Measurements from ENCODE around the gene BTK.

BTK gene

DNA sequence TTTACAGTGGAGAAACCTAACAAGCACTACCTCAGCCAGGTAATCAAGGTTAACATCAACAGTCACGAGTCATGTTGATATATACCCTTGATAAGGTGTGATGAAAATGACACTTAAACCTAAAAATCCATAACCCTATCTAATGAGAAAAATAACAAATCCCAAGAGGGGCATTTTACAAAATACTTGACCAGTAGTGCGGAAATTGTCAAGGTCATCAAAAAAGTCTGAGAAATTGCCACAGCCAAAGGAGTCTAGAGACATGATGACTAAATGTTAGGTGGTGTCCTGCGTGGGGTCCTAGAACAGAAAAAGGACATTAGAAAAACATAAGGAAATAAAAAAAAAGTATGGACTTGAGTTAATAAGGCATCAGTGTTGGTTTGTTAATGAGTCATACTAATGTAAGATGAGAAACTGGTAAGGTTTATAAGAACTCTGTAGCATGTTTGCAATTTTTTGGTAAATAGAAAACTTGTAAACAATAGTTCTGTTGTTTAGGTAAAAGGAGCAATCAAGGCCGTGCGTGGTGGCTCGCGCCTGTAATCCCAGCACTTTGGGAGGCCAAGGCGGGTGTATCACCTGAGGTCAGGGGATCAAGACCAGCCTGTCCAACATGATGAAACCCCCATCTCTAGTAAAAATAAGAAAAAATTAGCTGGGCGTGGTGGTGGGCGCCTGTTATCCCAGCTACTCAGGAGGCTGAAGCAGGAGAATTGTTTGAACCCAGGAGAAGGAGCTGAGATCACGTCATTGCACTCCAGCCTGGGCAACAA lies 7.7 kb upstream of the BTK start:
- no peak for DNase-seq

DNA sequence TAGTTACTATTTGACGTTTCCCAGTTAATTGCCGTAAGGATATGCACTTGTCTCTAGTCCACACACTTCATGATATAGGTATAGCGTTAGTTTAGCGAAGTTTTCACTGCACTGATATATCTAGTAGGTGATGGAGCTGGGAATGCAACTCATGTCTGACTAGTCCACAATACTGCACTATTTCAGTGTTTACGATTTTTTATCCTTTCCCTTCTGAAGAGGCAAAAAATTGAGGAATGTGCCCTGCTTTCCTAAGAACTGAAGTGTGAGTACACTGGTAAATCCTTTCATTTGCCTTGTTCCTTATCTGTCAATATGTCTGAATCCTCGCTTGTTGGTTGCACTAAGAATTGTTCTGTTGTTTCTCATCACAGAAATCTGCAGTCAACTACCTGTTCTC lies 5.8 kb upstream of the BTK start:
- no peak for DNase-seq

DNA sequence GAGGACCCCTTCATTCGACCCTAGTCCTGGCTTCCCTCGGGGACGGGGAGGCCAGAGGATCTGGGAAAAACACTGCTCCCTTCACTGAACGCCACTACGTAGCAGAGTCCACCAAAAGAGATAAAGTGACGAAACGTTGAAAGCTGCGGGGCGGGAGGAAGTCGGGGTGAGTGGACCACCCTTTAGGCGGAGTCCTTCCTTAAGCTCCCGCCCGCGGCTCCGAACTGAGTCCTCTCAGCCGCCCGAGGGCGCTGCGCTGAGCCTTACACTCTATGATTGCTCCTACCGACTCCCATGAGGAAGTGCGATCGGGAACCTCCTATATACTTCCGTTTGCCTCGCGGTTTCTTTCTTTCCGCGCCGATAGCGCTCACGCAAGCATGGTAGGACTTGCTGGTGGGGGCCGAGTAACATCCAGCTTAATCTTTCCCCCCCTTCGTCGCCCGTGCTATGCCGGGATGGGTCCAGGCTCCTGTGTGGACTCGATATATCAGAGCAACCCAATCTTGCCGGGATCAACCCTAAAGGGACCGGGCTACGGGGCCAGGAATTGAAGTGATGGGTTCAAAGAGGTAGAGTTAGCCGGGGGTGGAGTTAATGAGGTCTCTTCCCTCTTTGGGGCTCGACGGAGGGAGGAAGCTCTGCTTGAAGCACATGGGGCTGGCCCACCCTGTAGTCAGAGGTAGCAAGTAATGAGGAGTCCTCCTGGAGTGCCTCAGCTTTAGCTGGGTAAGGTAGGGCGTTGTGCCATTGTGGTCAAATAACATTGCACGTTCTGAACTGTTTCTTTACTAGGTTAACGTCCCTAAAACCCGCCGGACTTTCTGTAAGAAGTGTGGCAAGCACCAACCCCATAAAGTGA lies 4.9 kb upstream of the BTK start, which contains the start of gene RPL36A:
RPL36A (plus strand) TSS at position 348 of the 862 bp plus-strand sequence; CDS start at position 381, 33 bp downstream.
- DNase-seq: peak; percentile 92

GRCh38 chrX:101388604-101389003 lies 2.6 kb upstream of the BTK start:
- no peak for DNase-seq

DNA sequence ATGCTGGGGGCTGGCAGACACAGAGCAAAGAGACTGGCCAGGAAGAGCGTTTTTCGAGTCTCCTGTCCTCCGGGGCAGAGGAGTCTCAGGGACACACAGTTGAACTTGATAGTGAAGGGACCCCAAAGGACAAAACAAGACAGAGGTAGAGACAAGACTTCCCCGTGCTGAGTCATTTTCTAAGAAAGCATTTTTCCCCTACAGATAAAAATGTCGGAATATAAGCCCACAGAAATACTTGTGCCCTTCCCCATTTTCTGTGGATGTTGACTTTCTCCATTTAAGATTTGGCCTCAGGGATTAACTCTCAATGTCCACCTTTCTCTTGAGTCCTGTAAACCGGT lies 523 bp upstream of the BTK start:
- no peak for DNase-seq

GRCh38 chrX:101385026-101385684 lies 836 bp downstream of the BTK start:
- DNase-seq: no peak

GRCh38 chrX:101383679-101384205 lies 2.2 kb downstream of the BTK start:
- DNase-seq: no peak

GRCh38 chrX:101377547-101377946 lies 8.4 kb downstream of the BTK start:
- no peak for DNase-seq

DNA sequence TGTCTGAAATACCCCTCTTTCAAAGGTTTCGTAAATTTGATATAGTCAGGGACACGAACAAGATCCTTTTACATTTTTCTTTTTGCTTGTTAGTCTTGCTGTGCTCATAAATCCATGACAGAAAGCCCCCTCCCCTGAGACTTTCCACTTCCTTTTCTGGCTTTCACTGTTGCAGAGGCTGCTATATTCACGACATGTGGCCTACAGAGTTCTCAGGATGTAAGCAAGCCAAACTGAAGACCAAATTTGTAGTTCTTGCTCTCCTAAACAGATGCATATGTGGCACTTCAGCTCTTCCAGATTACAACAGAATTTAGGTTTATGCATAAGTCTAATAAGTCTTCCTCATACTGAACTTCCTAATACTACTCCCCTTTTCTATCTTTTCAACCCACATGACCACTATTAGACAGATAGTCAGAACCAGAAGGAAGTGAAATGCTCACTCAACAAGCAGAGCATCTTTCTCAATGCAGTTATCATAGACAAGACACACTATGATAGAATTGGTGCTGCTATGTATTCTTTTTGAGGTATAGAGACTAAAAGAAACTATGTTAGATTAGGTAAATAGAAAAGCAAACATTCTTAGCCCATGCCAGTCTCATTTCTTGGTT lies 15.0 kb downstream of the BTK start:
- DNase-seq: no peak

DNA sequence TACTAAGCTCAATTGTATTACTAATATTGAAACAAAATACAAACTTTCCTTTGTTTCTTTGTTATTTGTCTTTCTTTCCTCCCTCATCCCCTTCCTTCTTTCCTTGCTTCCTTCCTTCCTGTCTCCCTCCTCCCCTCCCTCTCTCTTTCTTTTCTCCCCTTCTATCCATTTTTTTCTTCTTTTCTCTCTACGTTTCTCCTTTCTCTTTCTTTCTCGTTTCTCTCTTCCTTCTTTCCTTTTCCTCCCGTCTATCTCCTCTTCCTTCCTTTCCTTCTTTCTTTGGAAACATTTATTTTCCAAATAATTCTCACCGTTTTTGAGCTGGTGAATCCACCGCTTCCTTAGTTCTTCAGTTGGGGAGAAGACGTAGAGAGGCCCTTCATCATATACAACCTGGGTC lies 16.3 kb downstream of the BTK start:
- DNase-seq: no peak

- no peak for DNase-seq
These were observed 17.2 kb downstream of the BTK start for GRCh38 chrX:101368800-101369199.

DNA sequence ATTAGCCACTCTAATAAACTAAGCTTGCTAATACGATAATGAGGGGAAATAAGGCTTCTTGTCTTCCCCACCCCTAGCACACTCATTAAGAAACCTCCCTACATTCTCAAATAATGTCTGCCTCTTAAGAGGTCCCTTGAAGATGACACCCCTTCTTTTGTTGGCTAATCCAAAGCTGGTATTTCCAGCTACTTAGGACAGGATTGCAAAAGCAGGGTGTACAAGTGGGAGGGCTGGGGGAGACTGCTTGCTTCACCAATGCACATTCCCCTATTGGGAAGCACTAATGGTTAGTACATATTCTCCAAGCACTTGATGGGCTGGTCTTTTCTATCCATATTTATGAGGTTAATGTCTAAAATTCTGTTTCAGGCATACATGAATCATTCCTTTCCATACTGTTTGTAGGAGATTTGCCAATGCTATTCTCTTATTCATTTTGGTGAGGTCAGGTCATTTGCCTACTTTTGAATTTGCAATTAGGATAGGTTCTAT lies 20.6 kb downstream of the BTK start:
- no peak for DNase-seq

DNA sequence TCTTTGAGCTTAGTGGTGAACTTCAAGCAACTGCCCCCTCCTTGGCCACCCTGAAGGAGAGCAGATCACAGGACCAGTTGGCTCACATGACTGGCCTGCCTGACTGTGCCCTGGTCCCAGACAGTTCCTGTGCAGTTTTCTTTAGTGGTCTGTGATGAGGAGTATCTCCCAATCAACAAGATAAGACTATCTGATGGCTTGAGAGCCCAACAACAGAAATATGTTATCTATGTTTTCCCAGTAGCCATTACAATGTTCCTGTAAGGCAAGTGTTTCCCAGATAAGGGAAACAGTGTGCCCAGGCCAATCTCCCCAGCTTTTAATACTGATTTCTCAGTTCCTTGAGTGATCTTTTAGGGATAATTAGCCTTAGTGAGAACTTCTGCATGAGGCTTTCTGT lies 23.2 kb downstream of the BTK start:
- no peak for DNase-seq

GRCh38 chrX:101362116-101362515 lies 23.9 kb downstream of the BTK start:
- no peak for DNase-seq

DNA sequence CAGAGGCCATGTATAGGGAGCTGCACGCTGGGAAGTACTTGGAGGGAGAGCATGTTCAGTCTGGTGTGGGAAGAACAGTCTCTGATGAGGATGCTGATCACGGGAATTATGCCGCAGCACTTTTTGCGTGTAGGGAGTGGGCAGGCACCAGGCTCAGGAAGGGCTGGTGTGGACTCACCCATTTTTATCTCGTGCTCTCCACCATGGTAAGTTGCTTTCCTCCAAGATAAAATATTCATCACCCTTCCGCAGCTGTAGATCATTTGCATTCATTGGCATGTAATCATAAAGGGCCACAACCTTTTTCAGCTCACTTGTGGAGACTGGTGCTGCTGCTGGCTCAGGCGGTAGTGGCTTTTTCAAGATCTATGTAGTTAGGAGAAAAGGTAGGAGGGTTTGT lies 25.6 kb downstream of the BTK start:
- DNase-seq: no peak

DNA sequence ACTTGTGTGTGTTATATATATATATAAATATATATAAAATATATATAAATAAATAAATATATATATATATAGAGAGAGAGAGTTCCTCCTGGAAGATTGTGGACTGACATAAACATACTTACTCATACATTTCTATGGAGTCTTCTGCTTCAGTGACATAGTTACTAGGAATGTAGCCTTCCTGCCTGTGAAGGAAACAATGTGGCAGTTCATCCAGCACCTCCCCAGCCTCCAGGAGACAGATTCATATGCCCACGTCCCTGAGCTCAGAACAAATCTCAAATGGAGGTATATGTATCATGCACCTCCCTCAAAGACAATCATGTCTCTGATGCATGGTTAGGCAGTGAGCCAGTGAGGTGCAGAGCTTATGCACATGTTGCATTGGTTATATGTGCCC lies 26.0 kb downstream of the BTK start:
- DNase-seq: peak; percentile 23

GRCh38 chrX:101357166-101357795 lies 28.7 kb downstream of the BTK start:
- no peak for DNase-seq

- DNase-seq: no peak
These were observed 36.8 kb downstream of the BTK start for GRCh38 chrX:101349193-101349562.

- DNase-seq: peak; percentile 76
These were observed 37.4 kb downstream of the BTK start, which contains the start of gene TIMM8A for GRCh38 chrX:101348452-101349192. TSS of gene TIMM8A (minus strand) at chrX:101348742. CDS start at chrX:101348664, 78 bp downstream.

- DNase-seq: peak; percentile 17
These were observed 38.0 kb downstream of the BTK start for GRCh38 chrX:101347859-101348451.

- DNase-seq: no peak
These were observed 48.2 kb downstream of the BTK start for GRCh38 chrX:101337776-101338271.
